G401 (cell line): ENCODE results near the gene CAPN12. TPM values are rescaled to one million over a fixed set of nuclear protein-coding genes. Genes with fewer than 3 reads are reported as not detected.
A peak's percentile ranks its signal among the peaks of the same experiment; 100 is the strongest.

Experiments used
- DNase-seq: peaks from one replicate; pipeline ENCODE4 v3.0.0-alpha.2; 2015; ENCODE audit warnings: low spot score
- in situ Hi-C: cut with HindIII; loops from 2 replicates; pipeline ENCODE4 v1.10.0; 2016; ENCODE audit warnings: low sequenced_read_pairs, mixed read lengths
- total RNA-seq: library from RNA; depleted of rRNA; stranded (reverse); fragments of >200 nt; shearing (Covaris generic); gene quantifications from 2 replicates; pipeline ENCODE4 v1.2.3, GENCODE V29; 2014

The CAPN12 gene
- total RNA-seq, 1 experiment from 2014 or later, result 5.3 TPM

DNA sequence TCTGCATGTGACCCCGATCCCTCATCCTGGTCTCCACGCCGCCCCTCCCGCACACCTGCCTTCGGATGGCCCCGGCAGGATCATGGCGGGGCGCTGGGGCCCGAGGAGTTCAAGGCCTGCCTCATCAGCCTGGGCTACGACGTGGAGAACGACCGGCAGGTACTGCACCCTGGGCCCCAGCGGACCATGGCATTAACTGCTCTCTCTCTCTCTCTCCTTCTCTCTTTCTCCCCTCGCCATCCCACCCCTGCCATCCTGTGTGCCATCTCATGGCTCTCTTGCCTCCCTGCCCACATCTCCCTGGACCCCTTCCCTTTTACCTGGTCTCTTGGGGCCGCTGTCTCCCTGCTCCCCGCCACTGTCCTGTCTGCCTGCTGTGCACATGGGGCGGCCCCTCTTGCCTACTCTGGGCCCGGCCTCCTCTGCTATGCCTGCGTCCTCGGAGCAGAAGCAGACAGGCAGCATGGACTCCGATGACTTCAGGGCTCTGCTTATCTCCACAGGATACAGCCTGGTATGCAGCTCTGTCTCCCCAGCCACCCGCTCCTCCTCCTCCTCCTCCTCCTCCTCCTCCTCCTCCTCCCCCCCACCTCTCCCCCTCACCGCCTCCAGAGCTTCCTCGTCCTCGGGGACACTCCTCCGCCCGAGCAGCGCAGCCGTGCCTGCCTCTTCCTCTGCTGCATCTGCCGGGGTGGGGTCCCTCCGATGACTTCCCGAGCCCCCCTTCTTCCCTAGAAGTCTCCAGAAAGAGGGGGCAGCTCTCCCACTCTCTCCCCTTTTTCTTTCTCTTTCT, 16.2 kb downstream of the CAPN12 start:
- in situ Hi-C loops, result no loop called here
- DNase-seq, result no peak

DNA sequence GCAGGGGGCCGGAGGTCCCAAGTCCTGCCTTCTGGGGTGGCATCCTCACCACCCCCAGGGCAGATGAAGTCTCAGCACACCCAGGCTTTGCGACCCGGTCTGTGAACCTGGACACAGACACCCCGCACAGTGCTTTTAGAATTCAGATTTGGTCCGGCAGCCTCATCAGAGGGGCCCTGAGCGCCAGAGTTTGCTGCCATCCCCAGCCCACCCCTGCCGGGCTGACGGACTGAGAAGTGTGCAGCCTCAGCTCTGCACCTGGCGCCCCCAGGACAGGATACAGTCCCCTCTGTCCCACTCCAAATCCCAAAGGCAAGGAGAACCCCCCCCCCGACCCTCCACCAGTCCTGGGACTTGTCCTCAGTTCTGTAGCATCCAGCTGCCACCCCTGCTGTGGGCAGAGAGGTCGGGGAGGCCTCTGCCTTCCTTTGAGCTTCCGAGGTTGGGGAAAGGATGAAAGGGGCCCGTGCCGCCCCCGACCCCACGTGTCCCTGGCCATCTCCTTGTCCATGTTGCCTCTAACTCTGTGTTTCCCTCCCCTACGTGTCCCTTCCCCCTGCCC, 16.9 kb downstream of the CAPN12 start:
- in situ Hi-C loops, result no loop called here
- DNase-seq, result no peak

DNA sequence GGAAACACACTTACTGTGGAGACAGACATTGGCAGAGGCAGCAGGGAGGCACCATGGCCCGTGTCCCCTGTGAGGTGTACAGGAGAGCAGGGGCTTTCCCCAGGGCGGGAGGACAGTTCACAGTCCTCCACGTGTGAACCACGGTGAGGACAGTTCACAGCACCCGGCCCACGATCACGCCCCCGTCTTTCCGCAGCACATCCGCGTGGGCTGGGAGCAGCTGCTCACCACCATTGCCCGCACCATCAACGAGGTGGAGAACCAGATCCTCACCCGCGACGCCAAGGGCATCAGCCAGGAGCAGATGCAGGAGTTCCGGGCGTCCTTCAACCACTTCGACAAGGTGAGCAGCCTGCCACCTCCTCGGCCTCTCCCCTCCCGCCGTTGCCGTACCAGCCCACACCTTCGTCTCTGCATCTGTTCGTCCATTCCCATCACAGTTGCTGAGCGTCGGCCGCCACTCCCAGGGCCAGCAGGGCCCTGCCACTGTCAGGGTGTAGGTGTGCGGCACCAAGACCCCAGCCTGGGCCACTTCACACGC, 17.4 kb downstream of the CAPN12 start:
- no peak for DNase-seq

DNA sequence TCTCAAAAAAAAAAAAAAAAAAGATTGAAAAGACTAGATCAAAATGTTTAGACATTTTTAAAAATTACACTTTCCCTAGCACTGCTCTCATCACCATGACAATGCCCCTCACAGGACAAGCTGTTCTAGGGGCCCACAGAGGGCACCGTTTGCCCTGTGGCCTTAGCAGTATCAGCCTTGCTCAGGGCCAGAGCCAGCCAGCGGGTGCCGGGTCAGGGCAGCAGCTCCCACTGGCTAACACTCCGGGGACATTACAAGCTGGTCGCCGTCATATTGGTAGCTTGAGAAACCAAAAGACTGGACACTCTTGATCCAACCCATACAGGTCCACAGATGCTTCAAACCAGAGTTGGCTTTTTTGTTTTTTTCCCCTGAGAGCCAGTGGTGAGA, 18.0 kb downstream of the CAPN12 start:
- in situ Hi-C loops, result no loop called here
- no peak for DNase-seq

More for the DNA sequence above, 17.4 kb downstream of the CAPN12 start:
- in situ Hi-C loops, result no loop called here

- no peak for DNase-seq
- in situ Hi-C loops, result no loop called here
These were observed 18.6 kb downstream of the CAPN12 start for GRCh38 chr19:38725469-38726283.

DNA sequence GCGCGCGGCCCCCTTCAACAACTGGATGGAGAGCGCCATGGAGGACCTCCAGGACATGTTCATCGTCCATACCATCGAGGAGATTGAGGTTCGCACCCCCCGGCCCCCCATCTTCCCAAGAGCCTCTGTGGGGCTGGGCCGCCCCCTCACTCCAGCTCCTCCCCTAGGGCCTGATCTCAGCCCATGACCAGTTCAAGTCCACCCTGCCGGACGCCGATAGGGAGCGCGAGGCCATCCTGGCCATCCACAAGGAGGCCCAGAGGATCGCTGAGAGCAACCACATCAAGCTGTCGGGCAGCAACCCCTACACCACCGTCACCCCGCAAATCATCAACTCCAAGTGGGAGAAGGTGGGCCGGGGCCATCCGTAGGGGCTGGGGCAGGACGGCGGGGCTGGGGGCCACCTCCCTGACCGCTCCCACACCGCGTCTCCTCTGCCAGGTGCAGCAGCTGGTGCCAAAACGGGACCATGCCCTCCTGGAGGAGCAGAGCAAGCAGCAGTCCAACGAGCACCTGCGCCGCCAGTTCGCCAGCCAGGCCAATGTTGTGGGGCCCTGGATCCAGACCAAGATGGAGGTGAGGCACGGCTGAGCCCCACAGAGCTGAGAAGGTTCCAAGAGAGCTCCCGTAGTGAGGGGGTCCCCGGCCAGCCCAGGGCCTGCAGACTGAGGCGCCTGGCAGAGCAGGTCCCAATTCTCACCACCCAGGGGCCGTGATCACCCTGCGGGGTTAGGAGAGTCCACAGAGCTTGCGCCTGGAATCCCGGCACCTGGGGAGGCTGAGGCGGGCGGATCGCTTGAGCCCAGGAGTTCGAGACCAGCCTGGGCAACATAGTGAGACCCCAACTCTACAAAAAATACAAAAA, 20.1 kb downstream of the CAPN12 start:
- in situ Hi-C loops, result no loop called here
- DNase-seq, result no peak

DNA sequence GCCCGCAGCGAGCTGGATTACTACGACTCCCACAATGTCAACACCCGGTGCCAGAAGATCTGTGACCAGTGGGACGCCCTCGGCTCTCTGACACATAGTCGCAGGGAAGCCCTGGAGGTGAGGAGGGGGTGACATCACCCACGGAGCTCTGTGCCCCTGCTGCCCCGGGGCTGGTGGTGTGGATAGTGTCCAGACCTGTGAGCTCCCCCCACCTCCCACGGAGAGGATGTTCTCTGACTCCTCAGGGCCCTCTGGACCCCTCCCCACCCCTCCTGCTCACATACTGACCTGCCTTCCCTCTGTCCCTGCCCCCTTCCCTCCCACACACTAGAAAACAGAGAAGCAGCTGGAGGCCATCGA, 20.7 kb downstream of the CAPN12 start:
- in situ Hi-C loops, result no loop called here
- DNase-seq, result no peak

DNA sequence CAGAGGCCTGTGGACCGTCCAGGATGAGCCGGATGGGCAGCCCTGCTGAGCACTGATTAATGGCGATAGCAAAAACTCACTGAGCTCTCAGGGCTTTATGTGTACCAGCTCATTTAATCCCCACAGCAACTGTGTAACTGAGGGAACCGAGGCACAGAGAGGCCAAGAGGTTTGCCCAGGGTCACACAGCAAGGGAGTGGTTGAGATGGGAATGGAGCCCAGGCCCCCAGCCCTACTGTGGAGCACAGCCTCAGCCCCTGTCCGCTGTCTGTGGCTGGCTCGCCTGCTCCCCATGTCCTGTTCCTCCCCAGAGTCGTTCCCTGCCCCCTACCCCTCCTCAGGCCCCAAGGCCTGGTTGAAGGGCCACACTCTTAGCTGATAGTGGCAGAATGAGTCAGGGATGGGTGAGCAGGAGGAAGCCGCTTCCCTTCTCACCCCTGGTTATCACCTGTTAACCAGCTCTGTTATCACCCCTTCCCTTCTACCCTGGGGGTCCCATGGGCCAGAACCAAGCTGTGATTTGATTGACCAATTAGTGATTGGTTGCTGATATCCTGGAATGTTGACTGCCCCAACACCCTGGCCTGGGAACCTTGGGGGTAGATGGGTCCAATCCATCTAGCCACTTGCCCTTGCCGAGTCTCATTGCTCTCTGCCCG, 21.2 kb downstream of the CAPN12 start:
- DNase-seq, result no peak
- in situ Hi-C loops, result no loop called here

DNA sequence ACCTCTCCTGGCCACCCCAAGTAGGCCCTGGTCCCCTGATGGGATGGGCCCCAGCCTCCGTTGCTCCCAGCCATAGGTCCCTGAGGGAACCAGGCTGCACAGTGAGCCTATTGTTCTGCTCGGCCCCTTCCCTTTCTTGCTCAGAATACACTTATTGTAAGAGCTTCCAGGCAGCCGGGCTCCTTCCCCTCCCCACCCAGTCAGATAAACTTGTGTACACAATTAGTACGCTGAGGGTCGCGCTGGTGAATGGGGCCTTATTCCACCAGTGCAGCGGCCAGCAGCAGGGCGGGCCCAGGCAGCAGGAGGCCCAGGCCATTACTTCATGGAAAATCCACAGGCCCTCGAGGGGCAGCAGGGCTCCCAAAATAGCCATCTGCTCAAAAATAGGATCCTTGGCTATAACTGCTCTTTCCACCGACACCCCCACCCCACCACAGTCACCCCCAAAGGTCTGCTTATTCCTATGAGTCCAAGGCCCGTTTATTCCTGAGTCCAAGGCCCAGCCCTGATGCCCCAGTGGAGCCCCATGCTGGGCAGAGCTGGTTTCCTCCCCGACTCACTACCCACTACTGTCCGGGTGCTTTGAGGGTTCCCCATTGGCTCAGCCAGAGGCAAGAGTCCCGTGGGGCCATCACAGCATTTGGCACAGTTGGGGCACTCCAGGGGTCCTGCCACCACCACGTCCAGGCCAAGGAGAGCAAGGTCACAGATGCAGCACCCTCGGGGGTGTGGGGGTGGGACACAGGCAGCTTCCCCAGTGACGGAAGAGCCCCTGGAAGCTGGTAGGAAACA, 22.1 kb downstream of the CAPN12 start:
- DNase-seq, result no peak
- in situ Hi-C loops, result no loop called here

DNA sequence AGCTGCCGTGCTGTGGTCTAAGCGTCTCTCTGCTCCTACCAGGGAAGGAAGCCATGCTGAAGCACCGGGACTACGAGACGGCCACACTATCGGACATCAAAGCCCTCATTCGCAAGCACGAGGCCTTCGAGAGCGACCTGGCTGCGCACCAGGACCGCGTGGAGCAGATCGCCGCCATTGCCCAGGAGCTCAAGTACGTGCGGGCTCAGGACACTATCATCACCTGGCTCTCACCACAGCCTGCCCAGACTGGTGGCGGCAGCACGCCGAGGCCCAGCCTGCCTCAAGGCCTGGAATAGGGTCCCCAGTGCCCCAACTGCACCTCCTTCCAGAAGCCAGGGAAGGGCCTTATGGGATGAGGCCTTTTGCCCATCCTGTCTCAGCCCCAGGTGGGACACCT, 22.8 kb downstream of the CAPN12 start:
- no peak for DNase-seq
- in situ Hi-C loops, result no loop called here

DNA sequence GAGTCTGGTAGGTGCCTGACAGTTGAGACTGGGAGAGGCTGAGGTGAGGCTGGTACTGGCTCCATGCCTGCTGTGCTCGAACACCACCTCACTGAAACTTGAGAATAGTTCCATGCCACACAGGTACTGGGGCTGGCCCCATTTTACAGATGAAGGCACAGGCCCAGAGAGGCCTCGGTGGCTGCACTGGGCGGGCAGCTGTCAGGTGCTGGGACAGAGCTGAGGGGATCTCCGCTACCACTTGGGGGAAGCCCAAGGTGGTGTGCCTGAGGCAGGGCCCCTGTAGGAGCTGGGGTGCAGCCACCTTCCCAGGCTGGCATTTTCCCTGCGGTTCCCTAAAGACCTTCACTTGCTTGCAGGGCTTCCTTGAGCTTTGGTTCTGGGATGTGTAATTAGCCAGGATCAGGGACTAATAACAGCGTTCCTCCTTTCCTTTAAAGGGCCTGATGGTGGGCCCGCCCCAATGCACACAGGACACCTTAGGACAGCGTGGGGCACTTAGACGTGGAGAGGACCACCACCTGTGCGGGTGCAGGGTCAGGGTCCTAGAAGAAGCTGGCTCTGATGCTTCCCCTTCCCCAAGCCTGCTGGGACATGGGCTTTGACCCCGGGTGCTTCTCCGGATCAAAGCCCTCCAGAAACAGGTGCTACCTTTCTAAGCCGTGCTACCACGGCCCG, 23.6 kb downstream of the CAPN12 start:
- DNase-seq, result no peak
- in situ Hi-C loops, result no loop called here

GRCh38 chr19:38719761-38720558, 24.3 kb downstream of the CAPN12 start:
- no peak for DNase-seq
- in situ Hi-C loops, result no loop called here

GRCh38 chr19:38718747-38719543, 25.3 kb downstream of the CAPN12 start:
- DNase-seq, result peak; percentile 51
- in situ Hi-C loops, result no loop called here

DNA sequence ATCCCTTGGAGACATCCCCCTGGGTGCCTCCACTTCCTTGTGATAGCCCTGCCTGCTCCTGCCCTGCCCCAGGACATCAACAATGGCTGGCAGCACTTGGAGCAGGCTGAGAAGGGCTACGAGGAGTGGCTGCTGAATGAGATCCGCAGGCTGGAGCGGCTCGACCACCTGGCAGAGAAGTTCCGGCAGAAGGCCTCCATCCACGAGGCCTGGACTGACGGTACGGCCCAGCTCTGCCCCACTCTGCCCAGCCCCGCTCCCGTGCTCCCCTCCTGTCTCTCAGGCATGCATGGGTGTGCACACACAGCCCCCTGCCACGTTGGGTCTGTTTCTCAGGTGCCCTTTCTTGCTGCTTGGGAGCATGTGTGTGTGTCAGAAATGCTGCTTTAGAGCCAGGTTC, 26.4 kb downstream of the CAPN12 start:
- in situ Hi-C loops, result no loop called here
- DNase-seq, result no peak

DNA sequence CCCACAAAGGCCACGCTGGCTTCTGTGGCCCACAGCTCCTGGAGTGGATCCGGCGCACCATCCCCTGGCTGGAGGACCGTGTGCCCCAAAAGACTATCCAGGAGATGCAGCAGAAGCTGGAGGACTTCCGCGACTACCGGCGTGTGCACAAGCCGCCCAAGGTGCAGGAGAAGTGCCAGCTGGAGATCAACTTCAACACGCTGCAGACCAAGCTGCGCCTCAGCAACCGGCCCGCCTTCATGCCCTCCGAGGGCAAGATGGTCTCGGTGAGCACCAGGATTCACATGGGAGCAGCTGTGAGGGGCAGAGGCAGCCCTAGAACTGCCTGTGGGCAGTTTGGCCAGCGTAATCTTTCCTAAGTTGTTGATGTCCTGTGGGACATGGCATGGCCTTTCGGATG, 27.2 kb downstream of the CAPN12 start:
- DNase-seq, result no peak
- in situ Hi-C loops, result no loop called here

- peak; percentile 50 for DNase-seq
- in situ Hi-C loops, result no loop called here
These were observed 28.7 kb downstream of the CAPN12 start for GRCh38 chr19:38715555-38715954.
